SH-SY5Y (cell line): ENCODE data around the gene CORT.

ENCODE experiments used
- GATA2 ChIP-seq: IDR thresholded peaks from 2 replicates; pipeline ENCODE4 v1.6.1; 2011; ENCODE audit warnings: mild to moderate bottlenecking, low read depth, low read length
- GATA3 ChIP-seq: IDR thresholded peaks from 2 replicates; pipeline ENCODE4 v1.6.1; 2011; ENCODE audit warnings: low read depth, mild to moderate bottlenecking, low read length, moderate library complexity

DNA sequence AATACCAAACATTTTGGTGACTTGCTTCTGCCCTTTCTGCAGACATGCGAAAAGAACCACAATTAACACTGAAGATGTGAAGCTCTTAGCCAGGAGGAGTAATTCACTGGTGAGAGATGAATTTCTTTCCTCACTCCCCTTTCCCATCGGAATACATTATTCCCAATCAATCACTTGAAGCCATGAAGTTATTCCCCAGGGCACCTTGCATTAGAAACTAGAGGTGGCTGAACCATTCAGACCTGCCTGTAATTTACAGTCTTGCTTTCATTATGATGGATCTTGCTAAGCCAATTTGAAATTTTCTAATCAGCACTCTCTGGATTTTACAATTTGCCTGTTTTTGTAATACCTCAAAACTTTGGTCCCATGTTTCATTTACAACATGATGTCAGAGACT lies 9.5 kb upstream of the CORT start:
- TF ChIP-seq GATA3 = no peak
- TF ChIP-seq GATA2 = no peak
